GM18951 (cell line): ENCODE results near the gene COPS7B.

Experiments
- POLR2A ChIP-seq: IDR thresholded peaks from 4 replicates; pipeline ENCODE4 v1.6.1; 2011; ENCODE audit warnings: mild to moderate bottlenecking; ENCODE audit not compliant: insufficient read length, insufficient read depth; ENCODE audit errors: extremely low read depth
- in situ Hi-C: fragments of 300-500 bp; cut with MboI; formaldehyde crosslinking; loops from one replicate; pipeline ENCODE4 v1.12.0; 2022; ENCODE audit warnings: low sequenced_read_pairs, mixed read lengths, inconsistent platforms; ENCODE audit not compliant: unreplicated experiment

COPS7B gene

DNA sequence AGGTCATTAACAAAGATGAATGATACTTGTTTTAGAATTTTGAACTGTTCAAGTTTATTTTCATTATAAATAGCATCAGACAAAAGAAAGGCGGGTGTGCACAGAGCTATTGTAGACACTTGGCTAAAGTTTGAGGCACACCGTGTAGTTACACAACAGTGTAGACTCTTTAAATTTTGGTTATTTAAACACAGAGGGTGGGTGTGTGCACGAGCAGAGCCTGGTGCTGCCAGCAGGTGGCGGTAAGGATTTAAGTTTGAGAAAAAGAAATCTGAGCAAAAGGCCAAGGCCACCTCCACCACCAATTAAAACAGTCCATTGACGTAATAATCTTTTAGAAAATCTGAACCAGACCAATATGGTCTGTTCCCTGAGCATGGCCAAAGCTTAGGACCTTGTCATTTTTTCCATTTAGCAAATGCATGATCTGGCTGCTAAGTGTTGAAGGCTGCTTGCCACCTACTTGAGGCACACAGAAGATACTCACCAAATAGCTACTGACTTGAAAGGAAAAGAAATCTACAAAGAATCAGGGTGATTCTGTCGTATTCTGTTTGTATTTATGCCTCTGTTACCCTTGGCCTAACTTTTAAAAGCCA lies 14.3 kb downstream of the COPS7B start:
- in situ Hi-C loops, result no loop called here
- no peak for TF ChIP-seq POLR2A

- in situ Hi-C loops, result no loop called here
- TF ChIP-seq POLR2A, result no peak
These were observed 17.4 kb downstream of the COPS7B start for GRCh38 chr2:231803501-231804138.

DNA sequence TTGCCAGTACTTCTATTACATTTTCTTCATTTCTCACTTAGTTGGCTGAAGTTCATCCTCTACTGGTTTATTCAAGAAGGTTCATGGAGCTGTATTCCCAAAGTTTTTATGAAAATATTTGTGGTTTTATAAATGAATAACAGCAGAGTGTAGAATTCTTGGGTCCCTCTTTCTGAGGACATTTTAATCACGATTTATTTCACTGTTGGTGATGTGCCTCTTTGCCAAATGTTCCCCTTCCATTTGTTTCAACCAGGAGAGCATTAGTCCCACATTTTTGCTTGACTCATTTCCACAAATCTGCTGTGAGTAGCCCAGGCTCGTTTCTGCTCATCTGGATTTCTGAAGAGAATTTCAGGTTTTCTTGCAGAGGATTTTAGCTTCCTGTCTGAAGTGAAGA lies 20.8 kb downstream of the COPS7B start:
- TF ChIP-seq POLR2A, result no peak
- in situ Hi-C loops, result no loop called here

- no peak for TF ChIP-seq POLR2A
- in situ Hi-C loops, result no loop called here
These were observed 24.7 kb downstream of the COPS7B start for GRCh38 chr2:231810905-231811304.

DNA sequence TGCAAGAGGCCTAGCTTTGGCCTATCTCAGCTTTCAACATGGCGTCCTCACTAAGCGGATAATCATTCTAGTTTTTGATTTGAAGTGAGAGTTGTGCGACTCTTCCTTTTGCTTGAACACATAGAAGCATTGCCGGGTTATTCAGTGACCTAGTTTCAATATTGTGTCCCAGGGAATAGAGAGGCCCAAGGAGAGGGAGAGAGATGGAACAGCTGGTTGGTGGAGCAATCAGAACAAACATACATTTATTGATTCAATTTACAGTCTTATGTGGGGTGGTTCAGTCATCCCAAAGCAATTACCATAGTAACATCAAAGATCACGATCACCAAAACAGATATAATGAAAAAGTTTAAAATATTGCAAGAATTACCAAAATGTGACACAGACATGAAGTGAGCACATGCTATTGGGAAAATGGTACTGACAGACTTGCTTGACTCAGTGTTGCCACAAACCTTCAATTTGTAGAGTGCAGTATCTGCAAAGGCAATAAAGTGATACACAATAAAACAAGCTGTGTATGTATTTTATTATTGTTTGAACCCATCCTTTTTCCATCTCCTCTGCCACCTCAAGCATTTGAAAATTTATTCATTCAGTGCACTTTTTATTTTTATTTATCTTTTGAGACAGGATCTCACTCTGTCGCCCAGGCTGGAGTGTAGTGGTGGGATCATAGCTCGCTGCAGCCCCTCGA lies 30.2 kb downstream of the COPS7B start:
- in situ Hi-C loops, result no loop called here
- no peak for TF ChIP-seq POLR2A

GRCh38 chr2:231819447-231820042 lies 33.3 kb downstream of the COPS7B start:
- TF ChIP-seq POLR2A, result no peak
- in situ Hi-C loops, result no loop called here

DNA sequence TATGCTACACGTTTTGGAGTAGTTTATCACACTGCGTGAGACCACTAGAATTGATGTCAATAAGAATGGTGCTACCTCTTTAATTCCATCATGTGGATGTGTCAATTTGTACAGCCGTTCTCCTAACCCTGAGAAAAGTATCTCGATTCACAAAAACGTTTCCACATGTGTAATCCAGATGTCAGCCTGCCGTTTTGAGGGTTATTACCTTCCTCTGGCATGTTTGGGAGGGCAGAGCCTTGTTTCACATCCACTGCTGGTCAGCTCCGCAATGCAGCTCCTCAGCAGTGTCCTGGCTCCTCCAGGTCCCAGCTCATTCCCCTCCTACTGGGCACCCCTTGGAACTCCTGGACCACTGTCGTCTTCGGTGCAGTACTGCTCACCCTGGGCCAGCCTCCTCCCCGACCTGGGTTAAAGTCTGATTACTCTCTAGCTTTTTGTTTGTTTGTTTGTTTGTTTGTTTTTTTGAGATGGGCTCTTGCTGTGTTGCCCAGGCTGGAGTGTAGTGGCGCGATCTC lies 34.6 kb downstream of the COPS7B start:
- no peak for TF ChIP-seq POLR2A
- in situ Hi-C loops, result no loop called here

DNA sequence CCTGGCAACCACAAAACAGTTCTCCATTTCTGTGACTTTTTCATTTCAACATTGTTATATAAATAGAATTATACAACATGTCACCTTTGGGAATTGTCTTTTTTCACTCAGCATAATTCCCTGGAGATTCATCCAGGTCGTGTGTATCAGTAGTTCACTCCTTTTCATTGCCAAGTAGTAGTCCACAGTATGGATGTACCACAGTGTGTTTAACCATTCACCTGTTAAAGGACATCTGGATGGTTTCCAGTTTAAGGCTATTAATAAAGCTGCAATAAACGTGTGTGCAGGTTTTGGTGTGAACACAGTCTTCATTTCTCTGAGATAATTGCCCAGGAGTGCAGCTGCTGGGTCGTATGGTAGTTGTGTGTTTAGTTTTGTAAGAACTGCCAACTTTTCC lies 35.7 kb downstream of the COPS7B start:
- in situ Hi-C loops, result no loop called here
- no peak for TF ChIP-seq POLR2A

DNA sequence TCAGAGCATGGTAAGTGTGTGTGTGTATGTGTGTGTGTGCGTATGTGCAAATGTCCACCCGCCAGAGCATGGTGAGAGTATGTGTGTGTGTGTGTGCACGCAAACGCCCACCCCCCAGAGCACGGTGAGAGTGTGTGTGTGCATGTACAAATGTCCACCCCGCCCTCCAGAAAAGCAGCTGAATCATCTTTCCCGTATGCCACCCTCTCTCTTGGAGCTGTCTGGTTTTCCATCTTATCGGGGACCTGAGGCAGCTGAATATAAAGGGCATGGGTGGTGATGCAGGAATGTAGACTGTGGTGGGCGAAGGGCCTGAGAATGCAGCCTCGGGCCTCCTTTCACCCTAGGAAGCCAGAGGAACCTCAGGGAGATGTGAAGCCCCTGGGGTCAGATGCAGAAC lies 66.9 kb downstream of the COPS7B start:
- TF ChIP-seq POLR2A, result no peak
- in situ Hi-C loops, result no loop called here

DNA sequence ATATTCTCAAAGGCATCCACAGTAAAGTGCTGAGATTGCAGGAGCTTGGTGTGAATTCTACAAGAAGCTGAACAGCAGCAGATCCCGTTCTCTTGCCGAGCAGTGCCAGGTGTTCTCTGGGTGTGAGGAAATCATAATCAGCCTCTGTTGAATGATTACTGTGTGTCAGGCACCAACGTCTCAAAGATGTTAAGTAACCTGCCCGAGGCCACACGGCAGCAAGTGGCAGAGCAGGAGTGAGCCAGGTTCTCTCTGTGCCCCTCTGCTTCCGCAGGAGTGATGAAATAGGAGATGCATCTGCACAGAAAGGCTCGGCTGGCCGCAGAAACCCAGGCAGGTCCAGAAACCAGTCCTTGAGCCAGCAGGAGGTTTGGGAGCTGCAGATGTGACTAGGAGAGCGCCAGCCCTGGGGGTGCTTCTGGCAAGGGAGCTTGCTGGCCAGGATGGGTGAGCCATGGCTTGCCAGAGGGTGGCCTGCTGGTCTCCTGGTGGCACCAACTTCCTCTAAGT lies 68.4 kb downstream of the COPS7B start:
- TF ChIP-seq POLR2A, result no peak
- in situ Hi-C loops, result no loop called here

GRCh38 chr2:231856959-231857358 lies 70.7 kb downstream of the COPS7B start:
- in situ Hi-C loops, result no loop called here
- no peak for TF ChIP-seq POLR2A
